GM12872 (cell line): ENCODE measurements around the gene TEAD2.

Experiments
- CTCF ChIP-seq: IDR thresholded peaks from 3 replicates; pipeline ENCODE4 v1.5.1; 2011; ENCODE audit warnings: low read depth, mild to moderate bottlenecking, low read length, moderate library complexity; ENCODE audit not compliant: insufficient read depth

Gene TEAD2

GRCh38 chr19:49343123-49343522 lies 19.1 kb downstream of the TEAD2 start:
- TF ChIP-seq CTCF: no peak

- no peak for TF ChIP-seq CTCF
Observed at GRCh38 chr19:49342291-49342721, 19.9 kb downstream of the TEAD2 start.

GRCh38 chr19:49340865-49341718 lies 21.1 kb downstream of the TEAD2 start:
- no peak for TF ChIP-seq CTCF

GRCh38 chr19:49340069-49340864 lies 21.9 kb downstream of the TEAD2 start:
- no peak for TF ChIP-seq CTCF

- no peak for TF ChIP-seq CTCF
Observed at GRCh38 chr19:49339301-49340068, 22.7 kb downstream of the TEAD2 start.

- TF ChIP-seq CTCF: no peak
Observed at GRCh38 chr19:49338691-49339300, 23.4 kb downstream of the TEAD2 start.
